HG03565 (cell line): ENCODE results near the gene RYK.
"Not testable (repeated sequence)": the region's sequence is repeated elsewhere in the genome, so short reads cannot be mapped to it uniquely, and the experiment has no call there.

Experiments used
- ATAC-seq: cut with Tn5 transposase; IDR thresholded peaks from one replicate; pipeline ENCODE4 v1.9.1; 2021; ENCODE audit warnings: mild to moderate bottlenecking, moderate library complexity; ENCODE audit not compliant: unreplicated experiment

The RYK gene

DNA sequence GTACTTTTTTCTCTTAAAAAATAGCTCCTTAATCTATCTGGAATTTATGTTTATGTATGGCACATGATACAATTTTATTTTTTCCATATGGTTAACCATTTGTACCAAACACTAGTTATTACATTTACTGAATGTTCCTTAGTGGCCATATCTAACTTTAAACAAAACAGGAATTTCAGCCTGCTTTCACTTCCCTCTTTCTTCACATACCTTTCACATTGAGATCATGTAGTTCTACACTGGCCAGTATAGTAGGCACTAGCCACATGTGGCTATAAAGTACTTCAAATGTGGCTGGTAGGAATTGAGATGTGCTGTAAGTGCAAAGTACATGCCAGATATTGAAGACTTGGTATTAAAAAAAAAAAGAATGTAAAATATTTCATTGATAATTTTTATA lies 4.7 kb upstream of the RYK start:
- ATAC-seq: no peak

DNA sequence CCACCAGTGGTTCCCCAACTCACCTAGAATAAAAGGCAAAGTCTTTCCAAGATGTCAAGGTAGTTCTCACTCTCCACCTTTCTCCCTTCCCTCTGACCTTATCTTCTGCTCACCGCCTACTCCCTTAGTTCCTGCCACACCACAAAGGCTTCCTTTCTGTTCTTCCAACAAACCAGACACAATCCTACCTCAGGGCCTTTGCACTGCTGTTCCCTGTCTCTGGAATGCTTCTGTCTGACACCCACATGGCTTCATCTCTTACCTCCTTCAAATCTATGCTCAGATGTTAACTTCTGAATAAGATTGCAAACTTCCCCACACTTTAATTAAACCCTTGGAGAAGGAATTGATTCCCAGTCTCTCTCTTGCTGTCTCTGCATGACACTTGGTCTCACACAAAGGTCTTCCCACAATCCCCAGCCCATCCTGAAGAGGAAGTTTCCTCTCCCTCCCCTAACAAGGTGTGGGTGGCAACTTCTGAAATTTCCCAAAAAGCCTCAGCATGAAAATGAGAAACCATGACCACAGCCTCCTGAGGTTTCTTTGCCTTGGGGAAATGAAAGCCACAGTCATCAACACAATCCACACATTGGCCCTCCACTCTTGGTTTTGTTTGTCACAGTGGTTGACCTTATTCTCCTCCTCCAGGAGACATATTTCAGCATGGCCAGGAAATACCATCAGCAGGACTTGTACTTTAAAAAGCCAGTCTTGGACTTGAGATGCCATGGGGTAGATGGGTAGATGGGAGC lies 3.0 kb upstream of the RYK start:
- ATAC-seq: no peak

DNA sequence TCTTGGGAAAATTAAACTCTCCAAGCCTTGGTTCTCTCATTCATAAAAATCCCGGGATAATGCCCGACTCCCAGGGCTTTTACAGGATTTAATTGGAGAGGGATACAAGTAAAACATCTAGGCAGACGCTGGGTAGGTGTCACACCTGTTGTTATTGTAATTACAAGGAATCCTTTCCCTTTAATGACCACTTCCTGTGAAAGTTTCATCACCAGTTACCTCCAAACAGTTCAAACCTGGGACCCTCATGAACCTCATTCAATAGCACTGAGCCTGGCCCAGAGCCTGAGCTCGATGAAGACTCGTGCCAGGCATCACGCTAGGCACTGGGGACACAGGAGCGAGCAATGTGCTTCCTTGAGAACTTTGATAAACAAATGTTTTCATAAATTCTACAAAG lies 2.1 kb upstream of the RYK start:
- ATAC-seq: no peak

DNA sequence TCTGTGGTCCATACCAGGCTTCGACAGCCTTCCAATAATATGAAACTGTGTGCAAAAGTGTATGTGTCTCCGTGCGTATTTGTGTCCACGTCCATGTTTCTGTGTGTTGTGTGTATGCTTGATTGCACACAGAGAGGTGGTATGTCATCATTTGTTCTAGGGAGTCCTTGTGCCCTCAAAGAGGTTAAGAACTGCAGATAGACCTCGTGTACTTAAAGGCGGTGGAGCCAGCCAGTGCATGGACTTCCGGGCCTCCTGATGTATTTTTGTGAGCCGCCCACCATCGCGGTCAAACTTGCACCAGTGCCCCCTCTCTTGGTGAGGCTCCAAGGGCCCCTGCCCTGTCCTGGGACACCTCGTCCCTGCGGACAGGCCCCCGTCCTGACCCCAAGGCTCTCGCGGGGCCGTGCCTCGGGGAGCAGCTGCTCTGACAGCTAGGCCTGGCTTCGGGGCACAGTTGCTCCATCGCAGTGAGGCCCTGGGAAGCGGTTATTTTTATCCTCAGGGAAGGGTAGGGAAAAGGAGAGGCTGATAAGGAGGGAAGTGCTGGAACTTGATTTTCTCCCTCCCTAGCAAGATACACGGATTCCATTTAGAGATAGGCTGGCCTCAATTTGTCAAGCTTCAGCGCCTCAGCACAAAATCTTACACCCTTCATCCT lies 1.2 kb upstream of the RYK start:
- no peak for ATAC-seq

DNA sequence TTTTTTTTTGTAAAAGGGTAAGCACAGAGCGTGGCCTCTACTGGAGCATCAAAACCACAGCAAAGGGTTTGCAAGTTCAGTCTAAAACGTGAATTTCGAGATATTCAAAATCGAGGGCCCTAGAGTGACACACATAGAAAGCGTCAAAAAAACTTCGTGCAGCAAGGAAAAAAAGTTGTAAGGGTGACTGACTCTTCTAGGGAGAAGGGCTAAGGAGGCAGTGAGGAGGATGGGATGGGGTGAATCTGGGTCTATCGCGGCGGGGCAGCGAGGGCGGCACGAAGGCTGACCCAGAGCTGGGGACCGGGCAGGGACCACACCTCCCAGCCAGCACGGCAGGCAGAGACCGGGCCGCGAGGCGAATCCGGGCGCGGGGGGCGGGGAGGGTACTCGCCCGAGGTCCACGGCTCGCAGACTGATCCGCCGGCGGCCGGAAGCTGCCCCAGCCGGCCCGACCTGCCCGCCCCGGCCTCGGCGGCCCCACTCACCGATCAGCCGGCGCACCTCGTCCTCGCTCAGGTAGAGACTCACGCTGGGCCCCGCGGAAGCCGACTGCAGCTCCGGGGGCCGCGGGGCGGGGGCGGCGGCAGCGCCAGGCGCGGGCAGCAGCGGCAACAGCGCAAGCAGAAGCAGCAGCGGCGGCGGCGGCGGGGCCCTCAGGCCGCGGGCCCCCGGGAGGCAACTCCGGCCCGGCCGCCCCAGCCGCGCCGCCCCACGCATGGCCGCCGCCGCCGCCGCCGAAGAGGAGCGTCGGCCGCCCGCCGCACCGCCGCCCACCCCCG lies 533 bp downstream of the RYK start:
- ATAC-seq: peak; percentile 29

DNA sequence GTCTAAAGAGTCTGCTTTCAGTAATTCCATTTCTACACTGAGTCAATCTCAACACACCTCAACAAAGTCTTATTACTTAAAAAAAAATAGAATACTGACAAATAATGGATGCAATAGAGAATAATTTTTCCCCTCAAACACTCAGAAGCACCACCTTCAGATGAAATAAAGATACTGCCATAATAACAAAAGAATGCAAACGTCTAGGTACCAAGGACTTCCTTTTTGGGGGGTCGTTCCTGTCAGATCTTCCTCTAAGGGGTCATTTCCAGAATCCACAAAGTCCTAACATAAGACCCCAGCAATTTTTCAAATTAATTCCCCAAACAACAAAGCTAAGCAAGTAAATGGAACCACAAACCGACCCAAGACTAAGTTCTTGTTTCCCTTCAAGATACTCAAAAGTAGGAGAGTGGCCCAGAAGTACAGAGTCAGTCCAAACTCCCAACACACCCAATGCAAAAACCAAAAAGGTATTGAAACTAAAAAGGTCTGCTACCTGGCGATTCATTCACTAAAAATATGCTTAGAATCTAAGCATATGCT lies 1.3 kb downstream of the RYK start:
- ATAC-seq: no peak

DNA sequence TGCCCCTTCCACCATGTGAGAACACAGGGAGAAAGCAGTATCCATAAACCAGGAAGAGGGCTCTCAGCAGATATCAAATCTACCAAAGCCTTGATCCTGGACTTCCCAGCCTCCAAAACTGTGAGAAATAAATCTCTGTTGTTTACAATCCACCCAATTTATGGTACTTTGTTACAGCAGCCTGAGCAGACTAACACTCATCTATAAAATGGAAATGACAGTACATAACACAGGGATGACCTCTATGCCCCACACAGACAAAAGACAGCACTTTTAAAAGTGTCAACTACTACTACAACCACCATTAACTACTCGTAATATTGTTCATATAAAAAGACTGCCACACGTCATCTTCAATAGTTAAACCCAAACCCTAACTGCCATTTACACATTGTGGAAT lies 5.7 kb downstream of the RYK start:
- ATAC-seq: no peak

DNA sequence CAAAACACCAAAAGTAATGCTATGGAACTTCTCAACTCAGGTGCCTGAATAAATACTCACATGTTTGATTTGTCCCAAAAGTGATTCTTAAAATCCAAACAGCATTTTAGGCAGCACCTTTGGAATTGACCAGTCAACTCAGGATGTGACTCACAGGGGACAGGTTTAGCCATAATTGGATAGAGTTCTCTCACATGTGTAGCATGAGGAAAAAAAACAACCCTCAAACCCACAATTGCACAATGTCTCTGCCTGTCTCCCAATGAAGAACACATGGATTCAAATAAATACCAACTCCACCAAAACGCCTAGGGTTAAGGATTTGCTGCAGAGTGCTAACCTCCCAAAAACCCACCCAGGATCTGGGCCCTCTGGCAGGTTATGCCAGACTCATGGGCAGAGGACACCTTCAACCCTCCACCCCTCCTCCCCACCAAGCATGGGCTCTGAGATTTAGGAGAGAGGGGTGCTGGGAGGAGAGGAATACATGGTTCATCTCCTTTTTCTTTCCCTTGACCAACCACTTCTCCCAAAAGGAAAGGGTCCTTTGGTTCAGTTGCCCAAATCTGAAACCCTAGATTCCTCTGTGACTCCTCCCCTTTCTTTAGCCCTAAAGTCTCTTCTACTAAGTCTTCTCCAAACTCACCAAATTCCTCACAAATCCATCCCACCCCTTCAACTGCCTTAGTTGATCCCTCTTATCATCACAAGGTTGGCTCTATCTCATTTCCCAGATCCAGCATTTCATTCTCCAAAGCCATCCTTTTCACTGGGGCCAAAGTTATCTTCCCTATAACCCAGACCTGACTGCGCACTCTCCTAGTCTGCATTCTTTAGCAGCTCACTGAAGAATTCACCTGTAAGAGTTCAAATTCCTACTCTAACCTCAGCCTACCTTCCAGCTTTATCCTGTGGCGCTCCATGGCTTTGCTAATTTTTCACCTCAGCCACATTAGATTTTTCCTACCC lies 7.7 kb downstream of the RYK start:
- ATAC-seq: no peak

DNA sequence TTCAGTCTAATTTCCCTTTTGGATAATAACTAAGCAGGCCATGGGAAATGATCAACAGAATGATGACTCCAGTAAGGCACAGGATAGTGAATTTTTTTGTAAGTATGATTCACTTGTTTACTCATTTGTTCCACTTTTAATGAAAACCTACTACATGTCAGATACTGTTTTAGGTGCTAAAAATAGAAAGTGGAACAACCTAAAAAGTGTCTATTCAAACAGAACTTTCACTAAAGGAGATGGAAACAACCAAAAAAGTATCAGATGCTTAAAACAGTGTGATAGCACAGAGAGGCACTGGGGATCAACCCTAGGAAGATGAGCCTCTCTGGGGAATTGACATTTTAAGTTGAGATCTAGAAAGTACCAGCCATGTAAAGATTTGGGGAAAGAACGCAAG lies 11.1 kb downstream of the RYK start:
- peak; percentile 46 for ATAC-seq

DNA sequence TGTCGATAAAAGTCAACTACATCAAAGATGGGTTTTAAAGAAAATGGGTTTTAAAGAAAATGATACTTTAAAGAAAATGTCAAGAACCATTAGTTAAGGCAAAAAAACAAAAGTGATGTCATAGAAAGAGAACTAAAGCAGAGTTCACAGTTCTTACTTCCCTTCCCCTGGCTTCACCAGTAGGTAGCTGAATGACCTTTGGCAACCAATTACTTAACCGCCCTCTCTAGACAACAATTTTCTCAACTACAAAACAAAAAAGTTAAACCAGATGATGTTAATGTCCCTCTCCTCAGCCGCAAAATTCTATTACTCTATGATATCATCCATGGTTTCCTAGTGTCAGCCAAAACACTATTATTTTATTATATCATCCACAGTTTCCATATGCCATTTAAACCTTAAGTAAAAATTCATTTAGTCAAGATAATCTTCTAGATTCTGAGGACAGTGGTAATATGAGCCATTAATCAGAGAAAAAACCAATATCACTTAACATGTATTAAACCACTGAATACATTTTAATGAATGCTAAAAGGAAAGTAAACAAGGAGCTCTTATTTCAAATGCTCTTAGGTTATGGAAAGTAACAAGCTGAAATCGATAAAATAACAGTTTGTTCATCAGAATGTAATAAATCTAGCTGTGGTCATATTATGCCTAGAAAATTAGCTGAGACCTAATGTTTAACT lies 13.1 kb downstream of the RYK start:
- ATAC-seq: no peak

DNA sequence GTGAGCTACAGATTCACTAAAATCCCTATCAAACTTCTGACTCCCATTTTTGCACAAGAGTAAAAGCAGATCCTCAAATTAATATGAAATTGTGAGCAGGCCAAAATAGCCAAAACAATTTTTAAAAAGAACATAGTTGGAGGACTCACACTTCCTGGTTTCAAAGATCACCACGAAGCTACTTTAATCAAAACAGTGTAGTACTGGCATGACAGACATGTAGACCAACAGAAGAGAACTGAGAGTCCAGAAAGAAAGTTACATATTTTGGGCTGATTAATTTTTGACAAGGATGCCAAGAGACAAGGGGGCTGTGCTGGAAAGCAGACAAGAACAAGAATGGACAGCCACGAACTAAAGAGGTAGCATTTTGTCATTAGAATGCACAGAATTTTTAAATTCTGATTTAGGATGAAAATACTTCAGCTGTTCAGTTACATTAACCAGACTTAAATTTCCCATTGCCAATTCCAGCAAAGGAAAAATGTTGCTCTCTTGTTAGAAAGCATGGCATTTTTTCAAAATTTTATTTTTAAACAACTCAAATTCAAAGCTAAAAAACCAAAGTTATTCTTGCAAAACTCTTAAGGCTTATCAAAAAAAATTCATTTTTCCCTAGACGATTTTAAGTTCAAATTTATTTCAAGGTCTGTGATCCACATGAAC lies 14.0 kb downstream of the RYK start:
- peak; percentile 38 for ATAC-seq

DNA sequence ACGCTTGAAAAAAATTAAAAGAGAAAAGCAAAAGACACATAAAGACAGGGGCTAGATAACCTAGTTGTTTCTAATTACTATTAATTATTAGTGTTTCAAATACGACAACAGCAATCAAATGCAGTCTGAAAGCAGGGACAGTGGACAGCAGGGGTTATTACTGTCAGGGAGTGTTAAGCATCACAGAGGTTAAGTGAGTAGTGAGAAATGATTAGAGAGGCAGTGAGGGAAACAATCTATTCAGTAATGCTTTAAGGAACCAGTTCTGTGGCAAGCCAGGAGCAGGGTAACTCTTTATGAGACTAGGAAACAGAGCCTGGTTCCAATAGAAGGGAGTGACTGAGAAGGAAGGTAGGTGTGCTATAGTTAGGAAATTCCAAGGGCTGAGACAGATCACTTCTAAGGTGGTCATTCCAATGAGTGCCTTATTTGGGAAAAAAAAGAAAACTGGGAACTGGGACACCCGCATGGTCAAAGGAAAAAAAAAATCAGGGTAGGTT lies 15.0 kb downstream of the RYK start:
- no peak for ATAC-seq

DNA sequence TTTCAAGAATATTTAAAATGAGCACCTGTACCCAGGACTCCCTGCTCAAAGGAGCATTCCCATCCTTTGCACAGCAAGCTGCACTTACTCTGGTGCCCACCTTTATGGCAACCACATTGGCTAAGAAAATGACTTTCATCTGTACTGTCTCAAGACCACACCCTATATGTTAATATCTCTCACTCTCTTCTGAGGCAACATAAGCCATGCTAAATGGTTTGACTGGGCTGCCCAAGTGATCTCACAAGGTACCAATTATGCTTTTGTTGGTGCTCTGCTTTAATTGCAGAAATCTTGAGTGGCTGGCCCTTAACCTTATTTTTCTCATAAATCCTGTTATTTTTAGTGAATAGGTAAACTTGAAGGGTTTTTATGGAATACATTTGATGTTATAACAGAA lies 17.7 kb downstream of the RYK start:
- ATAC-seq: no peak

DNA sequence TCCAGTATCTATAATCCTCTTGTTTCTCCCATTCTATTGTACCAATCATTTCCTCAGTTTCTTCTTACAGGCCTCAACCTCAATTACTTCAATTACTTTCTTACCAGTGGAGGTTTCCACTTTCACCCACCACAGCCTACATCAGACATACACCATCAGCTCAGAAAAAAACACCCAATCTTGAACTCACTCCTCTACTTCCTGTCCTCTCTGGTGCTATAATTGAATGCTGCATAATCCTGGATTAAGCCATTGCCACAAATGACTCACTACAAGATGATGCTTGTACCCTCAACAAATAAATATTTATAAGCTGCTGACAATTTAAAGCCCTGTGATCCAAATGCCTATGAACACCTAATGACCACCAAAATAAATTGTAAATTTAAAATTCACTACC lies 18.5 kb downstream of the RYK start:
- no peak for ATAC-seq

DNA sequence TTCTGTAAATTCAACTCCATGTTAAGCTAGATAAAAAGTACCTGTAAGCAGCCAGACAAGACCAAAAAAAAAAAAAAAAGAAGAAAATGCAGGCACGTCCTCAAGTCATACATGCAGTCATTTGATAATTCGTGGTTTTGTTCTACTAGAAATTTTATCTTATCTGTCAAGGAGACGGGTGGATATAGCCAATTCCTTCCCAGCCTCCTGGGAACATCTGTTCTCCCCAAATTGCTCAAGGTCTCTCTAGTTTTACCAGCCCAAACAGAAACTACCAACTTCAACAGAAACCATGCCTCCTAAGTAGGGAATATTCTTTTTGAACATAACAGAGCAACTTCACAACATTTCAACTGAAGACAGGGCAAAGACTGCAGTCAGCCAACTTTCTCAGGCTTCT lies 19.5 kb downstream of the RYK start:
- ATAC-seq: no peak

DNA sequence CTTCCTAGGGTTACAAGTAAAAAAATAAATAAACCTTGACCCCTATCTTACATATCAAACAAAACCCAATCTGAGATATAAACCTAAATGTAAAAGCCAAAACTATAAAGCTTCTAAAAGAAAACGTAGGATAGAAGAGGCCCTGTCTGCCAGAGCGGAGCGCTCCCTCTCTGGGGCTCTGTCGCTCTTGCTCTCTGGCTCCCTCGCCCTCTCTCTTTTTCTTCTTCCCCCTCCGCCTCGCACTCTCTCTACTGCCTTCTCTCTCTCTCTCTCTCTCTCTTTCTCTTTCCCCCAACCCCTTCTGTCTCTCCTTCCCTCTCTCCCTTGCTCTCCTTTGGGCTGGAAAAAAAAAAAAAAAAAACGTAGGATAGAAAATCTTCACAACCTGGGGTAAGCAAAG lies 21.6 kb downstream of the RYK start:
- no peak for ATAC-seq

DNA sequence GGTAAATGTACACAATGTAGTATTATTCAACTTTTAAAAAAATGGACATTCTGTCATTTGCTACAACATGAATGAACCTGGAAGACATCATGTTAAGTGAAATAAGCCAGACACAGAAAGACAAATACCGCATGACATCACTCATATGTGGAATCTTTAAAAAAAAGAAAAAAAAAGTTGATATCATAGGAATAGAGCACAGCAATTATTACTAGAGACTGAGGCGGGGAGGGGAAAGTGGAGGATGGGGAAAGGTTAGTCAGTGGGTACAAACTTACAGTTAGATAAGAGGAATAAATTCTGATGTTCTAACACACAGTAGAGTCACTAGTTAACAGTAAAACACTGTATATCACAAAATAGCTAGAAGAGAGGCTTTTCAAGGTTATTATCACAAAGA lies 22.2 kb downstream of the RYK start:
- no peak for ATAC-seq

DNA sequence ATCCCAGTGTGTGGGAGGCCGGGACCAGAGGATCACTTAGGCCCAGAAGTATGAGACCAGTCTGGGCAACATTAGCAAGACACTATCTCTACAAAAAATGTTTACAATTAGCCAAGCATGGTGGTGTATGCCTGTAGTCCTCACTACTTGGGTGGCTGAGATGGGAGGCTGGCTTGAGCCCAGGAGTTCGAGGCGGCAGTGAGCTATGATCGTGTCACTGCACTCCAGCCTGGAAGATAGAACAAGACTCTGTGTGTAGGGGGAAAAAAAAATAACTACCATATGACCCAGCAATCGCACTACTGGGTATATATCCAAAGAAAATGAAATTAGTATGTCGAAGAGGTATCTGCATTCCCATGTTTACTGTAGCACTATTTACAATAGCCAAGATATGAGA lies 22.6 kb downstream of the RYK start:
- ATAC-seq: no peak

DNA sequence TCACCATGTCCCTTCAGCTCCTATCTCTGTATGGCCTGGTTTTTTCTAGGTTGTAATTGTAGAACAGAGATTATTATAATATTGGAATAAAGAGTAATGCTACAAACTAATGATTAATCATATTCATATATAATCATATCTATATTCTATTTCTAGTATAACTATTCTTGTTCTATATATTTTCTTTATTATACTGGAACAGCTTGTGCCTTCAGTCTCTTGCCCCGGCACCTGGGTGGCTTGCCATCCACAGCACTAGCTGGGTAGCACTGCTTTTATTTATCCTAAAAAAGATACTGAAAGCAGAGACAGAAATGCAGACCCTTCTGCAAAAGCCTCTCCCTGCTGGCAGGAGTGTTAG lies 25.9 kb downstream of the RYK start:
- not testable (repeated sequence) for ATAC-seq
